ENCODE measurements around the gene RARS2. TPM values are rescaled to one million over a fixed set of nuclear protein-coding genes. Genes with fewer than 3 reads are reported as not detected.

The RARS2 gene
- total and polyA plus RNA-seq, 9 of the 15 experiments (the other 6 are each of a cell fraction or from before 2014, with no cell fraction given), result 30.0 to 92.7 (median 43.4) TPM

- H3K9me1 ChIP-seq (ENCODE audit: control insufficient read depth, insufficient read depth, low read length), result no peaks in the 10 kb centered on the region
- no TSS peak for BruUV-seq (replicated peaks)
- ChIA-PET CTCF (ENCODE audit: low intra/inter-chr PET ratio) (no interaction called here), POLR2A (interaction anchor here (0.7 kb wide), 1 partner anchor 9 kb away, joined by 3 read pairs; no protein-coding TSS in a partner anchor)
- no peak overlapping the region for H3K4me3 ChIP-seq
- intact Hi-C loops (cut with micrococcal nuclease), result no loop called here
- no peak overlapping the region for H3K27ac ChIP-seq (ENCODE audit: extremely low read depth, low read depth, low read length)
- no peak overlapping the region for H3K9ac ChIP-seq (ENCODE audit: insufficient read depth in 1 of 2, low read depth in 2 of 2, low read length in 2 of 2)
- no peaks in the 10 kb centered on the region for H3K79me2 ChIP-seq (ENCODE audit: control insufficient read depth, insufficient read depth, low read length)
- no peaks in the 10 kb centered on the region for H3K9me3 ChIP-seq (replicated peaks; ENCODE audit: control insufficient read depth, insufficient read depth, low read depth, low read length)
- H2AFZ ChIP-seq (ENCODE audit: low read depth, low read length), result no peak overlapping the region
- H4K20me1 ChIP-seq (replicated peaks; ENCODE audit: control insufficient read depth, insufficient read depth, low read length), result no peaks in the 10 kb centered on the region
- peak; percentile 74 for TF ChIP-seq MAFK (IDR thresholded peaks at IDR 0.05; ENCODE audit: low read length)
- no peak for TF ChIP-seq SETDB1 (IDR thresholded peaks at IDR 0.05; ENCODE audit: low read length)
- TF ChIP-seq, protein P1, sequence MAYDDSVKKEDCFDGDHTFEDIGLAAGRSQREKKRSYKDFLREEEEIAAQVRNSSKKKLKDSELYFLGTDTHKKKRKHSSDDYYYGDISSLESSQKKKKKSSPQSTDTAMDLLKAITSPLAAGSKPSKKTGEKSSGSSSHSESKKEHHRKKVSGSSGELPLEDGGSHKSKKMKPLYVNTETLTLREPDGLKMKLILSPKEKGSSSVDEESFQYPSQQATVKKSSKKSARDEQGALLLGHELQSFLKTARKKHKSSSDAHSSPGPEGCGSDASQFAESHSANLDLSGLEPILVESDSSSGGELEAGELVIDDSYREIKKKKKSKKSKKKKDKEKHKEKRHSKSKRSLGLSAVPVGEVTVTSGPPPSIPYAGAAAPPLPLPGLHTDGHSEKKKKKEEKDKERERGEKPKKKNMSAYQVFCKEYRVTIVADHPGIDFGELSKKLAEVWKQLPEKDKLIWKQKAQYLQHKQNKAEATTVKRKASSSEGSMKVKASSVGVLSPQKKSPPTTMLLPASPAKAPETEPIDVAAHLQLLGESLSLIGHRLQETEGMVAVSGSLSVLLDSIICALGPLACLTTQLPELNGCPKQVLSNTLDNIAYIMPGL (CRISPR knock-in tag; IDR thresholded peaks at IDR 0.05), result no peak
- TF ChIP-seq HEY1 (CRISPR knock-in tag; IDR thresholded peaks at IDR 0.05; ENCODE audit: borderline replicate concordance), result no peak
- TF ChIP-seq ZNF644 (tag; IDR thresholded peaks at IDR 0.05; ENCODE audit: low read depth), result no peak
- TF ChIP-seq C11orf30 (IDR thresholded peaks at IDR 0.05; ENCODE audit: low read depth), result peak; percentile 78
- TF ChIP-seq MAFF (IDR thresholded peaks at IDR 0.05; ENCODE audit: low read length), result peak; percentile 64
- TF ChIP-seq MAFG (tag; conservative IDR thresholded peaks at IDR 0.05), result peak; percentile 85
- TF ChIP-seq NFE2L1 (tag; IDR thresholded peaks at IDR 0.05; ENCODE audit: borderline replicate concordance, low read depth), result peak; percentile 27; the same call in 1 of the 2 replicates
- no peak for TF ChIP-seq ZFP1 (CRISPR knock-in tag; IDR thresholded peaks at IDR 0.05)
- peak; percentile 71 for TF ChIP-seq NFE2 (IDR thresholded peaks at IDR 0.05; ENCODE audit: low read depth)
- TF ChIP-seq CBX2 (IDR thresholded peaks at IDR 0.05; ENCODE audit: insufficient read depth, low read length, poor library complexity, severe bottlenecking), result no peak
- TF ChIP-seq HNRNPLL (IDR thresholded peaks at IDR 0.05; ENCODE audit: low read depth, low read length, poor library complexity, severe bottlenecking), result no peak
- peak; percentile 89 for TF ChIP-seq ZNF316 (IDR thresholded peaks at IDR 0.05)
- no peak for TF ChIP-seq WHSC1 (IDR thresholded peaks at IDR 0.05; ENCODE audit: low read length)
- no peak for TF ChIP-seq ZKSCAN1 (IDR thresholded peaks at IDR 0.05; ENCODE audit: low read depth, low read length)
- H3K4me2 ChIP-seq (ENCODE audit: insufficient read depth, low read length), result no peak overlapping the region
- H3K36me3 ChIP-seq (ENCODE audit: control insufficient read depth, insufficient read depth, low read length), result peaks cover 20% of the 10 kb centered on the region; the same call in 2 of the 3 replicates
- no peak for FAIRE-seq
- no peaks in the 10 kb centered on the region for H3K4me1 ChIP-seq (replicated peaks in 1 of 2; ENCODE audit: control insufficient read depth in 2 of 2, insufficient read depth in 2 of 2, low read length in 2 of 2)
- no peak for DNase-seq (ENCODE audit: extremely low read depth in 1 of 4, low spot score in 3 of 4)
- no peaks in the 10 kb centered on the region for H3K27me3 ChIP-seq (ENCODE audit: control insufficient read depth in 2 of 2, insufficient read depth in 2 of 2, low read length in 2 of 2)
- ATAC-seq, result no peak
- in situ Hi-C loops (cut with MboI), result no loop called here
Measured at GRCh38 chr6:87498048-87498447, 91.7 kb downstream of the RARS2 start.

All from K562 (cell line).